22Rv1 (cell line): ENCODE measurements around the gene GTF2IRD1.
"Not testable (repeated sequence)": the region's sequence is repeated elsewhere in the genome, so short reads cannot be mapped to it uniquely, and the experiment has no call there.

Experiments
- H3K27ac ChIP-seq: fragments of 450-650 bp; 2 replicates; pipeline ENCODE4 v1.5.1; 2017
- CTCF ChIP-seq: fragments of 450-650 bp; IDR thresholded peaks from 2 replicates; pipeline ENCODE4 v1.5.1; 2017; ENCODE audit warnings: mild to moderate bottlenecking
- ZFX ChIP-seq: fragments of 450-650 bp; IDR thresholded peaks from 2 replicates; pipeline ENCODE4 v1.6.1; 2017; ENCODE audit warnings: antibody characterized with exemption, borderline replicate concordance

Gene GTF2IRD1

DNA sequence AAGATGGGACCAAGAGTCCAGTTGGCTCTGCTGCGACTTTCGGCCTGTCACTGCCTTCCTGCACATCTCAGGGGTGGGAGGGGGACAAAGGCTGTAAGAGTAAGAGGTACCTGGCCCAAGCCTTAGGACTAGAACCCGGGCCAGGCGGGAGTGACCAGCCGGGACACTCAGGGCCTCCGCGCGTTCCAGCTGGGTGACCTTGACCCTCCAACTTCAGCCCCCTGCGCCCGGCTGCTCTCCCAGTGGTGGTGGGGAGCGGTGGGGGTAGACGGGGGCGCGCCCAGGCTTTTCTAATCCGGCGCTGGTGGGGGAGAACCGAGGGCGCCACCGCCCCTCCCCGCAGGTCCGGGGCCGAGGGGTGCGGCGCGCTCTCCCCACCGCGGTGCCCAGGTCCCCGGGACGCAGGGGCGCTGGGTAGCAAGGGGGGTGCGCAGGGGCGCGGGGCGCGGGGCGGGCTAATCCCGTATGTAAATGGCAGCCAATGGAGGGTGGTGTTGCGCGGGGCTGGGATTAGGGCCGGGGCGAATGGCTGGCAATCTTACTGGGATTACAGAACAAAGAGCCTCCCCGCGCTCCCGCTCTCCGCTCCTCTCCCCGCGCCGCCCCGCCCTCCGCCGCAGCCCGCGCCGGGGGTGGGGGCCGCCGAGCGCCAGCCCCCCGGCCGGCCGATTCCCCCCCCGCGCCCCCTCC, at the start of gene GTF2IRD1:
TSS of gene GTF2IRD1 (plus strand) at position 585 of the 690 bp plus-strand sequence. CDS start 54,175 bp downstream, outside the sequence.
- no peak for TF ChIP-seq ZFX
- peak within 1 kb of the TSS; percentile 66 for H3K27ac ChIP-seq

GRCh38 chr7:74404388-74404700, 49.4 kb upstream of the GTF2IRD1 start:
- no peak overlapping the region for H3K27ac ChIP-seq
- no peak for TF ChIP-seq ZFX

DNA sequence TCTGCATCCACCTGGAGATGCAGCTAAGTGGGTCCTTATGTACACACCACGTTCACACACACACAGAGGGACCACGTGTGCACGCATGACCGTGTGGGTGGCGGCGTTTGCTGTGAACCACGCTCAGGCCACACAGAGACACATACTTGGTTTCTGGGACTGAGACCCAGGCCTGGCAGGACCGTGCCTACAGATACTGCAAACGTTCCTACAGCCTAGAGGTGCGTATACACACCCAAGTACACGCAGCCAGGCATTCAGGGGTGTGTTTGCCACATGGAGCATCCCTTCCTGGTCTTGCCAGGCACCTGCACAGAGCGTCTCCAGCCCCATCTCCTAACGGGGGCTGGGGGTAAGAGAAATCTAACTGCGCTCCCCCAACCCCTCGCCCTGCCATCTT, 49.0 kb upstream of the GTF2IRD1 start:
- no peak overlapping the region for H3K27ac ChIP-seq
- TF ChIP-seq CTCF (no peak), ZFX (no peak)

- no peak for TF ChIP-seq ZFX
- TF ChIP-seq CTCF = peak; percentile 86
- H3K27ac ChIP-seq = no peak overlapping the region
Observed at GRCh38 chr7:74405191-74405898, 48.4 kb upstream of the GTF2IRD1 start.

GRCh38 chr7:74405899-74406512, 47.7 kb upstream of the GTF2IRD1 start:
- H3K27ac ChIP-seq = no peak overlapping the region
- TF ChIP-seq ZFX (no peak), CTCF (no peak)

DNA sequence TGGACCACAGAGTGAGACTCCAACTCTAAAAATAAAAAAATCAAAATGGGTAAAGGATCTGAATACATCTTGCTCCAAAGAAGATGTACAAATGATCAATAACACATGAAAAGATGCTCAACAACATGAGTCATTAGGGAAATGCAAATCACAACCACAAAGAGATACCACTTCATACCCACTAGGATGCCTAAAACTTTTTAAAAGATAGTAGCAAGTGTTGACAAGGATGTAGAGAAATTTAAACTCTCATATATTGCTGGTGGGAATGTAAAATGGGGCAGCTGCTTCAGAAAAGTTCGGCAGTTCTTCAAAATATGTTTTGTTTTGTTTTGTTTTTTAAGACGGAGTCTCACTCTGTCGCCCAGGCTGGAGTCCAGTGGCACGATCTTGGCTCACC, 45.7 kb upstream of the GTF2IRD1 start:
- H3K27ac ChIP-seq = no peak overlapping the region
- TF ChIP-seq CTCF (no peak), ZFX (no peak)

DNA sequence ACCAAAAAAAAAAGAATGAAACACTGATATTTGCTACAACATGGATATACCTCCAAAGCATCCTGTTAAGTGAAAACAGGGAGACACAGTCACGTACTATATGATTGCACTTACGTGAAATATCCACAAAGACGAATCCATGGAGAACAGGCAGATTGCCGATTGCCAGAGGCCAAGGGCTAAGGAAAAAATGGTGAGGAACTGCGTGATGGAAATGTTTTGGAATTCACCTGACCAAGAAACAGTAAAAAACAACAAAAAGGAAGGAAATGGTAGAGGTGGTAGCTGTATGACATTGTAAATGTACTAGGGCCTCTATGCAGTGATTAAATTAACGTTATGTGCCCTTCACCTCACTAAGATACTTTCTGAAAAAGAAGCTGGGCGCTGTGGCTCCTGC, 44.1 kb upstream of the GTF2IRD1 start:
- TF ChIP-seq ZFX (no peak), CTCF (no peak)
- no peak overlapping the region for H3K27ac ChIP-seq

DNA sequence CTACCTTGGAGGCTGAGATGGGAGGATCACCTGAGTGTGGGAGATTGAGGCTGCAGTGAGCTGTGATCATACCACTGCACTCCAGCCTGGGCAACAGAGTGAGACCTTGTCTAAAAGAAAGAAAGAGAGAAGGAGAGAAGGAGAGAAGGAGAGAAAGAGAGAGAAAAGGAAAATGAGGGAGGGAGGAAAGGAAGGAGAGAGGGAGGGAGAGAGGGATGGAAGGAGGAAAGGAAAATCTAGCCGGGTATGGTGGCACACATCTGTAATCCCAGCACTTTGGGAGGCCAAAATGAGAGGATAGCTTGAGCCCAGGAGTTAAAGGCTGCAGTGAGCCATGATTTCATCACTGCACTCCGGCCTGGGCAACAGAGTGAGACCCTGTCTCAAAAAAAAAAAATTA, 42.9 kb upstream of the GTF2IRD1 start:
- no peak for TF ChIP-seq ZFX
- no peak for TF ChIP-seq CTCF
- H3K27ac ChIP-seq = no peak overlapping the region

DNA sequence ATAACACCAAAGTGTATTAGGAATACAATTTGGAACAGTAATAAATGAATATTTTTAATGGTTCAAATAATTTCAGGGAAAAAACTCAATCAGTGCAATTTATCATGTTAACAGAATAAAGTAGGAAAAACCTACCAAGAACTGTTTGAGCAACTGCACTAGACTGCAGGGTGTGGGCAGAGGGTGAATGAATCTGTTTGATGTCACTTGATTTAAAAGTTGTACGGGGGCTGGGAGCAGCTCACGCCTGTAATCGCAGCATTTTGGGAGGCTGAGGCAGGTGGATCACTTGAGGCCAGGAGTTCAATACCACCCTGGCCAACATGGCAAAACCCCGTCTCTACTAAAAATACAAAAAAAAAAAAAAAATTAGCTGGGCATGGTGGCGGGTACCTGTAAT, 42.1 kb upstream of the GTF2IRD1 start:
- not testable (repeated sequence) for H3K27ac ChIP-seq
